ENCODE data around the gene MRPL4.

DNA sequence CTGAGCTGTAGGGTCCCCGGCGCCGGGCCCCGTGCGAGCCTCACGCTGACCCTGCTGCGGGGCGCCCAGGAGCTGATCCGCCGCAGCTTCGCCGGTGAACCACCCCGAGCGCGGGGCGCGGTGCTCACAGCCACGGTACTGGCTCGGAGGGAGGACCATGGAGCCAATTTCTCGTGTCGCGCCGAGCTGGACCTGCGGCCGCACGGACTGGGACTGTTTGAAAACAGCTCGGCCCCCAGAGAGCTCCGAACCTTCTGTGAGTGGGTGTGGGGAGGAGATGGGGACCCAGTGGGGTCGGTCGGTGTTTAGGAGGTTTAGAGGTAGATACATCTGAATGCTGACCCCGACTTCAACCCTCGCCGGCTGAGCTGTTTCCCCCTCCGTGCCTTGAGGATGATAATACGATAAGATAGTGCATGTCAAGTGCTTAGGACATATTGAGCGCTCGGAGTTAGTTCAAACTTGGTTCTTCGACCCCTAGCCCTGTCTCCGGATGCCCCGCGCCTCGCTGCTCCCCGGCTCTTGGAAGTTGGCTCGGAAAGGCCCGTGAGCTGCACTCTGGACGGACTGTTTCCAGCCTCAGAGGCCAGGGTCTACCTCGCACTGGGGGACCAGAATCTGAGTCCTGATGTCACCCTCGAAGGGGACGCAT lies 39.7 kb downstream of the MRPL4 start:
- no peak for TF ChIP-seq CREB1 (IDR thresholded peaks at IDR 0.05; ENCODE audit: low read depth)
- TF ChIP-seq EGR1 (IDR thresholded peaks at IDR 0.05) = no peak
- no peak for TF ChIP-seq RAD21 (IDR thresholded peaks at IDR 0.05; ENCODE audit: low read depth)
- TF ChIP-seq EP300 (IDR thresholded peaks at IDR 0.05; ENCODE audit: borderline replicate concordance) = no peak; the same call in 1 of the 2 replicates
- TF ChIP-seq NFIC (IDR thresholded peaks at IDR 0.05) = no peak
- no peak for TF ChIP-seq YY1 (IDR thresholded peaks at IDR 0.05; ENCODE audit: low read depth)
- TF ChIP-seq CEBPB (IDR thresholded peaks at IDR 0.05) = no peak
- TF ChIP-seq TAF1 (IDR thresholded peaks at IDR 0.05; ENCODE audit: low read depth) = no peak
- TF ChIP-seq TEAD4 (IDR thresholded peaks at IDR 0.05) = no peak
- TF ChIP-seq TCF12 (IDR thresholded peaks at IDR 0.05; ENCODE audit: low read depth) = no peak
- TF ChIP-seq, protein P1, sequence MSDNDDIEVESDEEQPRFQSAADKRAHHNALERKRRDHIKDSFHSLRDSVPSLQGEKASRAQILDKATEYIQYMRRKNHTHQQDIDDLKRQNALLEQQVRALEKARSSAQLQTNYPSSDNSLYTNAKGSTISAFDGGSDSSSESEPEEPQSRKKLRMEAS (IDR thresholded peaks at IDR 0.05) = no peak; the same call in 1 of the 2 replicates
- TF ChIP-seq FOXM1 (IDR thresholded peaks at IDR 0.05; ENCODE audit: borderline replicate concordance, low read depth) = no peak
- TF ChIP-seq, protein P2, sequence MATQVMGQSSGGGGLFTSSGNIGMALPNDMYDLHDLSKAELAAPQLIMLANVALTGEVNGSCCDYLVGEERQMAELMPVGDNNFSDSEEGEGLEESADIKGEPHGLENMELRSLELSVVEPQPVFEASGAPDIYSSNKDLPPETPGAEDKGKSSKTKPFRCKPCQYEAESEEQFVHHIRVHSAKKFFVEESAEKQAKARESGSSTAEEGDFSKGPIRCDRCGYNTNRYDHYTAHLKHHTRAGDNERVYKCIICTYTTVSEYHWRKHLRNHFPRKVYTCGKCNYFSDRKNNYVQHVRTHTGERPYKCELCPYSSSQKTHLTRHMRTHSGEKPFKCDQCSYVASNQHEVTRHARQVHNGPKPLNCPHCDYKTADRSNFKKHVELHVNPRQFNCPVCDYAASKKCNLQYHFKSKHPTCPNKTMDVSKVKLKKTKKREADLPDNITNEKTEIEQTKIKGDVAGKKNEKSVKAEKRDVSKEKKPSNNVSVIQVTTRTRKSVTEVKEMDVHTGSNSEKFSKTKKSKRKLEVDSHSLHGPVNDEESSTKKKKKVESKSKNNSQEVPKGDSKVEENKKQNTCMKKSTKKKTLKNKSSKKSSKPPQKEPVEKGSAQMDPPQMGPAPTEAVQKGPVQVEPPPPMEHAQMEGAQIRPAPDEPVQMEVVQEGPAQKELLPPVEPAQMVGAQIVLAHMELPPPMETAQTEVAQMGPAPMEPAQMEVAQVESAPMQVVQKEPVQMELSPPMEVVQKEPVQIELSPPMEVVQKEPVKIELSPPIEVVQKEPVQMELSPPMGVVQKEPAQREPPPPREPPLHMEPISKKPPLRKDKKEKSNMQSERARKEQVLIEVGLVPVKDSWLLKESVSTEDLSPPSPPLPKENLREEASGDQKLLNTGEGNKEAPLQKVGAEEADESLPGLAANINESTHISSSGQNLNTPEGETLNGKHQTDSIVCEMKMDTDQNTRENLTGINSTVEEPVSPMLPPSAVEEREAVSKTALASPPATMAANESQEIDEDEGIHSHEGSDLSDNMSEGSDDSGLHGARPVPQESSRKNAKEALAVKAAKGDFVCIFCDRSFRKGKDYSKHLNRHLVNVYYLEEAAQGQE (IDR thresholded peaks at IDR 0.05; ENCODE audit: low read depth) = no peak
- TF ChIP-seq, protein P3, sequence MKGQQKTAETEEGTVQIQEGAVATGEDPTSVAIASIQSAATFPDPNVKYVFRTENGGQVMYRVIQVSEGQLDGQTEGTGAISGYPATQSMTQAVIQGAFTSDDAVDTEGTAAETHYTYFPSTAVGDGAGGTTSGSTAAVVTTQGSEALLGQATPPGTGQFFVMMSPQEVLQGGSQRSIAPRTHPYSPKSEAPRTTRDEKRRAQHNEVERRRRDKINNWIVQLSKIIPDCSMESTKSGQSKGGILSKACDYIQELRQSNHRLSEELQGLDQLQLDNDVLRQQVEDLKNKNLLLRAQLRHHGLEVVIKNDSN (IDR thresholded peaks at IDR 0.05) = no peak
